ENCODE data around the gene EIF4G3. TPM values are rescaled to one million over a fixed set of nuclear protein-coding genes. Genes with fewer than 3 reads are reported as not detected.

The EIF4G3 gene
- total RNA-seq, 3 donors from 2014 or later (not counting 1 experiment from before 2014, with no cell fraction given) = 105 to 107 (median 107) TPM

DNA sequence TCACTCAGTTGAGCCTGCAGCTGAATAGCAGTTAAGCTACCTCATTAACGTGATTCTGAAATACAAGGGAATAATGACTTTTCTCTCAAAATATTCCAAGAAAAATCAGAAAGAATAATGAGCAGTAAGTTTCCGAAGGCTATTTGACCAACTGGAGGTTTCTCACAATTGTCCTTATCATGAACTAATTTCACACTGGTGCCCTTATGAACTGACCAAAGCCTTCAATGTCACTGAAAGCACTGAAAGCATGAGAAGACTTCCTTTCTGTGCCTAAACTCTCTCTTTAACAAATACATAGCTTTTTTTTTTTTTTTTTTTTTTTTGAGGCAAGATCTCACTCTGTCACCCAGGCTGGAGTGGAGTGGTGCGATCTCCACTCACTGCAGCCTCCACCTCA, 18.8 kb downstream of the EIF4G3 start:
- Histone ChIP-seq H3K27me3 (ENCODE audit: control insufficient read depth, insufficient read depth, low read length) (no peaks in the 10 kb centered on the region), H3K4me3 (ENCODE audit: low read length) (no peak overlapping the region), H3K9me3 (ENCODE audit: control insufficient read depth, insufficient read depth, low read length) (no peaks in the 10 kb centered on the region), H3K36me3 (ENCODE audit: control insufficient read depth, insufficient read depth, low read length) (peaks cover 8% of the 10 kb centered on the region), H3K4me1 (ENCODE audit: control insufficient read depth, insufficient read depth, low read length) (peaks cover 3% of the 10 kb centered on the region), H3K27ac (ENCODE audit: low read length) (no peak overlapping the region)
- H3K27ac Mint-ChIP-seq = peak overlapping the region; percentile 67 to 74
- ATAC-seq = no peak
- no peaks in the 10 kb centered on the region for H3K36me3 Mint-ChIP-seq
- DNase-seq = no peak
- TF ChIP-seq CTCF (IDR thresholded peaks at IDR 0.05) = no peak
- H3K9me3 Mint-ChIP-seq = no peaks in the 10 kb centered on the region
- no peak overlapping the region for H3K4me3 Mint-ChIP-seq
- H3K27me3 Mint-ChIP-seq (ENCODE audit: low read depth in 2 of 2) = no peaks in the 10 kb centered on the region
- intact Hi-C loops (cut with micrococcal nuclease) = no loop called here
- WGBS (ENCODE audit: insufficient coverage) = 47% methylated on average over 2 of the region's 3 CpGs
- H3K4me1 Mint-ChIP-seq = peaks cover 37 to 49% of the 10 kb centered on the region in 2 donors

- H3K27ac ChIP-seq (ENCODE audit: low read length) = no peak overlapping the region
- WGBS (ENCODE audit: insufficient coverage) = 33% methylated on average over 2 of the region's 3 CpGs
- peaks cover 3% of the 10 kb centered on the region for H3K4me1 ChIP-seq (ENCODE audit: control insufficient read depth, insufficient read depth, low read length)
- Mint-ChIP-seq H3K27ac (peak overlapping the region; percentile 67 to 74), H3K4me3 (no peak overlapping the region), H3K4me1 (peaks cover 37 to 47% of the 10 kb centered on the region in 2 donors), H3K9me3 (no peaks in the 10 kb centered on the region), H3K36me3 (no peaks in the 10 kb centered on the region), H3K27me3 (ENCODE audit: low read depth in 2 of 2) (no peaks in the 10 kb centered on the region)
- DNase-seq (no peak), ATAC-seq (no peak)
- H3K27me3 ChIP-seq (ENCODE audit: control insufficient read depth, insufficient read depth, low read length) = no peaks in the 10 kb centered on the region
- no peak for TF ChIP-seq CTCF (IDR thresholded peaks at IDR 0.05)
- peaks cover 8% of the 10 kb centered on the region for H3K36me3 ChIP-seq (ENCODE audit: control insufficient read depth, insufficient read depth, low read length)
- H3K4me3 ChIP-seq (ENCODE audit: low read length) = no peak overlapping the region
- no peaks in the 10 kb centered on the region for H3K9me3 ChIP-seq (ENCODE audit: control insufficient read depth, insufficient read depth, low read length)
- intact Hi-C loops (cut with micrococcal nuclease) = no loop called here
Observed at GRCh38 chr1:21157054-21157453, 19.6 kb downstream of the EIF4G3 start.

DNA sequence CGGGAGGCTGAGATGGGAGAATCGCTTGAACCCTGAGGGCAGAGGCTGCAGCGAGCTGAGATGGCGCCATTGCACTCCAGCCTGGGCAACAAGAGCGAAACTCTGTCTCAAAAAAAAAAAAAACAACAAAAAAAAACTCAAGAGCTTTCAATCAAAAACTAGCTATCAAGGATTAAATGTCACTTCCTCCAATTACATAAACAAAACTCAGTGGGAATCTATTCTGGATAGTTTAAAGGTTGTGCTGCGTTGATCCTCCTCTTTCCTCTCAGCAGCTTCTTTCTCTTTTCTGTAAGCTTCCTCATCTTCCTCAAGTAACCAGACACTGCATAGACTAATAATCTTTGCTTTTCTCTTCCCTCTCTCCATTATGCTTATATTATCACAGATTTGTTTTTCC, 20.7 kb downstream of the EIF4G3 start:
- WGBS (ENCODE audit: insufficient coverage) = 93% methylated on average over 6 of the region's 6 CpGs
- TF ChIP-seq CTCF (IDR thresholded peaks at IDR 0.05) = no peak
- no peak for ATAC-seq

DNA sequence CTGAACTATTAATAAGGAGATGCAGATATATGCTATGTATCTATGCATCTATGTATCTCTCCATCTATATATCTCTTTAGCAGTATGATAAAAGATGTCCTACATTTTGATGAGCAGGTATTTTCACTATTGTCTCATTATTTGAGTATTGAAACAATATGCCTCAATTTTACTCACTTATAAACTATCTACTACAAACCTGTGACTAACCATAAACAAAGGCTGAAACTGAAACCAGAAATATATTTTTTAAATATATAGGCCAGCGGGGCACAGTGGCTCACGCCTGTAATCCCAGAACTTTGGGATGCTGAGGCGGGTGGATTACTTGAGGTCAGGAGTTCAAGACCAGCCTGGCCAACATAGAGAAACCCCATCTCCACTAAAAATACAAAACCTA, 22.0 kb downstream of the EIF4G3 start:
- no peaks in the 10 kb centered on the region for H3K9me3 ChIP-seq (ENCODE audit: control insufficient read depth, insufficient read depth, low read length)
- Mint-ChIP-seq H3K27ac (peak overlapping the region; percentile 45 to 54), H3K9me3 (no peaks in the 10 kb centered on the region), H3K4me3 (no peak overlapping the region), H3K36me3 (no peaks in the 10 kb centered on the region), H3K4me1 (peaks cover 32 to 44% of the 10 kb centered on the region in 2 donors), H3K27me3 (ENCODE audit: low read depth in 2 of 2) (no peaks in the 10 kb centered on the region)
- 68% methylated on average over 3 of the region's 3 CpGs for WGBS (ENCODE audit: insufficient coverage)
- DNase-seq (no peak), ATAC-seq (peak in 1 of 3 donors; percentile 18)
- no peak overlapping the region for H3K27ac ChIP-seq (ENCODE audit: low read length)
- peaks cover 8% of the 10 kb centered on the region for H3K36me3 ChIP-seq (ENCODE audit: control insufficient read depth, insufficient read depth, low read length)
- no peak for TF ChIP-seq CTCF (IDR thresholded peaks at IDR 0.05)
- no peak overlapping the region for H3K4me3 ChIP-seq (ENCODE audit: low read length)
- intact Hi-C loops (cut with micrococcal nuclease) = no loop called here
- peaks cover 3% of the 10 kb centered on the region for H3K4me1 ChIP-seq (ENCODE audit: control insufficient read depth, insufficient read depth, low read length)
- no peaks in the 10 kb centered on the region for H3K27me3 ChIP-seq (ENCODE audit: control insufficient read depth, insufficient read depth, low read length)

More for the DNA sequence above, 20.7 kb downstream of the EIF4G3 start:
- no peak for DNase-seq
- H3K27me3 ChIP-seq (ENCODE audit: control insufficient read depth, insufficient read depth, low read length) = no peaks in the 10 kb centered on the region
- H3K27ac ChIP-seq (ENCODE audit: low read length) = no peak overlapping the region
- no peak overlapping the region for H3K4me3 Mint-ChIP-seq
- H3K9me3 ChIP-seq (ENCODE audit: control insufficient read depth, insufficient read depth, low read length) = no peaks in the 10 kb centered on the region
- intact Hi-C loops (cut with micrococcal nuclease) = no loop called here
- H3K4me1 ChIP-seq (ENCODE audit: control insufficient read depth, insufficient read depth, low read length) = peaks cover 3% of the 10 kb centered on the region
- no peak overlapping the region for H3K4me3 ChIP-seq (ENCODE audit: low read length)
- H3K36me3 Mint-ChIP-seq = no peaks in the 10 kb centered on the region
- H3K9me3 Mint-ChIP-seq = no peaks in the 10 kb centered on the region
- H3K4me1 Mint-ChIP-seq = peaks cover 37 to 47% of the 10 kb centered on the region in 2 donors
- peak overlapping the region; percentile 15 to 34 for H3K27ac Mint-ChIP-seq
- H3K36me3 ChIP-seq (ENCODE audit: control insufficient read depth, insufficient read depth, low read length) = peaks cover 8% of the 10 kb centered on the region
- no peaks in the 10 kb centered on the region for H3K27me3 Mint-ChIP-seq (ENCODE audit: low read depth in 2 of 2)

Measured in natural killer cell (primary cell).